RWPE1 (cell line): ENCODE data around the gene SUGP1.

ENCODE experiments used
- CTCF ChIA-PET: fragments of 350-600 bp; sonication (Branson Sonifier 250); formaldehyde crosslinking; extraction: SDS; loops from one replicate; lab custom pipeline; 2021; lab: Yijun Ruan, JAX
- POLR2A ChIA-PET: fragments of 400-600 bp; formaldehyde crosslinking; extraction: SDS; loops from one replicate; lab custom pipeline; 2020; ENCODE audit warnings: antibody characterized with exemption; ENCODE audit not compliant: low non-redundant PET; lab: Yijun Ruan, JAX
- DNase-seq: peaks from one replicate; pipeline ENCODE4 v3.0.0; 2012; ENCODE audit warnings: low spot score
- H3K27ac ChIP-seq: fragments of 450-650 bp; 2 replicates; pipeline ENCODE4 v1.5.1; 2017
- TF ChIP-seq, protein P1 (sequence below): fragments of 450-650 bp; conservative IDR thresholded peaks from 2 replicates; pipeline ENCODE4 v1.5.1; 2017; ENCODE audit warnings: low read depth, mild to moderate bottlenecking

The SUGP1 gene

DNA sequence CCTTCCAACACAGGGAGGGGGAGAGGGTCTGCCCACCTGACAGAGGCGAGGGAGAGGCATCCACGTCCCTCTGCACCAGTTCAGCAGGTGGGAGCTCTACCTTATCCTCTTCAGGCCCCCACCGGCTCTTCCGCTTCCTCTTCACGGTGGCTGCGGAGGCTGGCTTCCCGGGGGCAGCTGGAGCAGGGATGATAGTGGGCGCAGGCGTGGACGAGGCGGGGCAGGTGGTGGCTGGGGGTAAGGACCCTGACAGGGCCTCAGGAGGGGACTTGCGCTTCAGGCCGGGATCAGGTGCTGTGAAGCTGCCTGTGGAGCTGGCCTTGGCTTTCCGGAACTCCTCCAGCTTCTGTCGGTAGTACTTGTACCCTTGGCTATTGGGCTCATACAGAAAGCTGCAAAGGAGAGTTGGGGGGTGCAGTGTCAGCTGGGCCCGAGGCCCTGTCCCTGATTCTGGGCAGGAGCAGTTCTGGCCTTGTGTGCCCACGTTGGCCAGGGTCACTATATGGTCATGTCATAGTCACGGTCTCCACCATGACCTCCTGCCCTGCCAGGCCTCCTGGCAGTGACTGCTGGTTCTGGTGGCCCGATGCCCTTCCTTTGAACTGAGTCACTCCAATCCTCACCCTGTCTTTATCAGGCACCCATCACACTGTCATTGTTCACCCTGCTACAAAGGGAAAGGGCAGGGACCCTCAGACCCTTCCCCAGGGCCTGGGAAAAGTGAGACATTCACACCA lies 23.2 kb downstream of the SUGP1 start:
- CTCF ChIA-PET: no interaction called here
- TF ChIP-seq, protein P1, sequence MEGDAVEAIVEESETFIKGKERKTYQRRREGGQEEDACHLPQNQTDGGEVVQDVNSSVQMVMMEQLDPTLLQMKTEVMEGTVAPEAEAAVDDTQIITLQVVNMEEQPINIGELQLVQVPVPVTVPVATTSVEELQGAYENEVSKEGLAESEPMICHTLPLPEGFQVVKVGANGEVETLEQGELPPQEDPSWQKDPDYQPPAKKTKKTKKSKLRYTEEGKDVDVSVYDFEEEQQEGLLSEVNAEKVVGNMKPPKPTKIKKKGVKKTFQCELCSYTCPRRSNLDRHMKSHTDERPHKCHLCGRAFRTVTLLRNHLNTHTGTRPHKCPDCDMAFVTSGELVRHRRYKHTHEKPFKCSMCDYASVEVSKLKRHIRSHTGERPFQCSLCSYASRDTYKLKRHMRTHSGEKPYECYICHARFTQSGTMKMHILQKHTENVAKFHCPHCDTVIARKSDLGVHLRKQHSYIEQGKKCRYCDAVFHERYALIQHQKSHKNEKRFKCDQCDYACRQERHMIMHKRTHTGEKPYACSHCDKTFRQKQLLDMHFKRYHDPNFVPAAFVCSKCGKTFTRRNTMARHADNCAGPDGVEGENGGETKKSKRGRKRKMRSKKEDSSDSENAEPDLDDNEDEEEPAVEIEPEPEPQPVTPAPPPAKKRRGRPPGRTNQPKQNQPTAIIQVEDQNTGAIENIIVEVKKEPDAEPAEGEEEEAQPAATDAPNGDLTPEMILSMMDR: no peak
- POLR2A ChIA-PET: no interaction called here

GRCh38 chr19:19294914-19295313 lies 25.4 kb downstream of the SUGP1 start:
- POLR2A ChIA-PET: interaction anchor here (0.5 kb wide), 1 partner anchor 246 kb away, joined by 3 read pairs; no protein-coding TSS in a partner anchor
- CTCF ChIA-PET: no interaction called here
- no peak for DNase-seq
- H3K27ac ChIP-seq: no peak overlapping the region
- TF ChIP-seq, protein P1: no peak

More for the DNA sequence above, 23.2 kb downstream of the SUGP1 start:
- DNase-seq: no peak
- 0 out of 2 replicates have a peak overlapping the region, but pooled peaks have one; percentile 1 for H3K27ac ChIP-seq

DNA sequence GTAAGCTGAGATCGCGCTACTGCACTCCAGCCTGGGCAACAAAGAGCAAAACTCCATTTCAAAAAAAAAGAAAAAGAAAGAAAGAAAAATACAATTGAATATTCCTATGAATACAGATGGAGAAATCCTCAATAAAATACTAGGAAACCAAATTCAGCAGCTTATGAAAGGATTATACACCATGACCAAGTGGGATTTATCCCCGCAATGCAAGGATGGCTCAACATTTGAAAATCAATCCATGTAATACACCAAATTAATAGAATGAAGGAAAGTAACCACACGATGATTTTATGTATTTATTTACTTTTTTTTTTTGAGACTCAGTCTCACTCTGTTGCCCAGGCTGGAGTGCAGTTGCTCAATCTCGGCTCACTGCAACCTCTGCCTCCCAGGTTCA lies 27.7 kb downstream of the SUGP1 start:
- CTCF ChIA-PET: interaction anchor here (0.6 kb wide), 1 partner anchor 174 kb away, joined by 3 read pairs; no protein-coding TSS in a partner anchor
- TF ChIP-seq, protein P1: no peak
- no peak for DNase-seq
- POLR2A ChIA-PET: no interaction called here
- no peak overlapping the region for H3K27ac ChIP-seq

- CTCF ChIA-PET: no interaction called here
- H3K27ac ChIP-seq: no peak overlapping the region
- POLR2A ChIA-PET: no interaction called here
- TF ChIP-seq, protein P1: no peak
- no peak for DNase-seq
Observed at GRCh38 chr19:19285686-19286085, 34.6 kb downstream of the SUGP1 start.

- POLR2A ChIA-PET: interaction anchor here (0.6 kb wide), 1 partner anchor 151 kb away, joined by 3 read pairs; no protein-coding TSS in a partner anchor
- TF ChIP-seq, protein P1: no peak
- no peak overlapping the region for H3K27ac ChIP-seq
- CTCF ChIA-PET: interaction anchor here (0.5 kb wide), 1 partner anchor 107 kb away, joined by 3 read pairs; no protein-coding TSS in a partner anchor
- no peak for DNase-seq
Observed at GRCh38 chr19:19280561-19280960, 39.7 kb downstream of the SUGP1 start.

DNA sequence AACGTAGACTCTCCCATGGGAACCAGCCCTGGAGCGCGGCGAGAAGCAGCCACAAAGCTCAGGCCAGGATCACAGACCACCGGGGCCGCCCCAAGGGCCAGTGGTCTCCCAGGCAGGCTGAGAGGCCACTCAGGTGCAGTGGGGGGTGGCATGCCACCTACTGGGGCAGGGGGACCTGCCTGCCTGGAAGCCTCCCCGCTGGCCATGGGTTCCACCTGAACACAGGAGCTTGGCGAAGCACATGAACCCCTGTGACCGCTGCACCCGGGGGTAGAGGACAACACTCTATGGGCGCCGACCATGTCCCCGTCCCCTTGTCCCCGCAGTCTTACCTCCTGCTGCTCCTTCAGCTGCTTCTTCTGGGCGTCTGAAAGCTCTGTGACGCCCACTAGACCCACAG lies 40.5 kb downstream of the SUGP1 start:
- TF ChIP-seq, protein P1: no peak
- no peak for DNase-seq
- H3K27ac ChIP-seq: no peak overlapping the region
- ChIA-PET POLR2A (no interaction called here), CTCF (interaction anchor here (0.5 kb wide), 1 partner anchor 106 kb away, joined by 3 read pairs; no protein-coding TSS in a partner anchor)
